ENCODE results near the gene CATSPERE.
A peak's percentile ranks its signal among the peaks of the same experiment; 100 is the strongest.
"Not testable (repeated sequence)": the region's sequence is repeated elsewhere in the genome, so short reads cannot be mapped to it uniquely, and the experiment has no call there.

The CATSPERE gene

GRCh38 chr1:244660595-244660994, 199.5 kb downstream of the CATSPERE start:
- no peak overlapping the region for H3K4me3 ChIP-seq (ENCODE audit: low read depth, low read length)
- no peak for TF ChIP-seq CTCF (IDR thresholded peaks at IDR 0.05; ENCODE audit: control insufficient read depth, extremely low read depth, insufficient read depth)
- no peak for DNase-seq (ENCODE audit: low read depth)

GRCh38 chr1:244661569-244662312, 200.7 kb downstream of the CATSPERE start:
- not testable (repeated sequence) for DNase-seq (ENCODE audit: low read depth); H3K4me3 ChIP-seq (ENCODE audit: low read depth, low read length)

- no peak for TF ChIP-seq CTCF (IDR thresholded peaks at IDR 0.05; ENCODE audit: control insufficient read depth, extremely low read depth, insufficient read depth)
- DNase-seq (ENCODE audit: low read depth): peak; percentile 91
- peak overlapping the region; percentile 14; the same call in 1 of the 2 replicates for H3K4me3 ChIP-seq (ENCODE audit: low read depth, low read length)
Measured at GRCh38 chr1:244662599-244662998, 201.5 kb downstream of the CATSPERE start.

GRCh38 chr1:244664353-244664752, 203.3 kb downstream of the CATSPERE start:
- no peak for TF ChIP-seq CTCF (IDR thresholded peaks at IDR 0.05; ENCODE audit: control insufficient read depth, extremely low read depth, insufficient read depth)
- H3K4me3 ChIP-seq (ENCODE audit: low read depth, low read length): no peak overlapping the region
- no peak for DNase-seq (ENCODE audit: low read depth)

- no peak overlapping the region for H3K4me3 ChIP-seq (ENCODE audit: low read depth, low read length)
- TF ChIP-seq CTCF (IDR thresholded peaks at IDR 0.05; ENCODE audit: control insufficient read depth, extremely low read depth, insufficient read depth): no peak
- no peak for DNase-seq (ENCODE audit: low read depth)
Measured at GRCh38 chr1:244665771-244666217, 204.7 kb downstream of the CATSPERE start.

- H3K4me3 ChIP-seq (ENCODE audit: low read depth, low read length); DNase-seq (ENCODE audit: low read depth): not testable (repeated sequence)
Measured at GRCh38 chr1:244666672-244667418, 205.8 kb downstream of the CATSPERE start.

GRCh38 chr1:244667797-244668196, 206.7 kb downstream of the CATSPERE start:
- TF ChIP-seq CTCF (IDR thresholded peaks at IDR 0.05; ENCODE audit: control insufficient read depth, extremely low read depth, insufficient read depth): no peak
- DNase-seq (ENCODE audit: low read depth): no peak
- H3K4me3 ChIP-seq (ENCODE audit: low read depth, low read length): no peak overlapping the region
